GM18951 (cell line): Measurements from ENCODE around the gene MCTP1.

Experiments used
- POLR2A ChIP-seq: IDR thresholded peaks from 4 replicates; pipeline ENCODE4 v1.6.1; 2011; ENCODE audit warnings: mild to moderate bottlenecking; ENCODE audit not compliant: insufficient read length, insufficient read depth; ENCODE audit errors: extremely low read depth
- in situ Hi-C: fragments of 300-500 bp; cut with MboI; formaldehyde crosslinking; loops from one replicate; pipeline ENCODE4 v1.12.0; 2022; ENCODE audit warnings: low sequenced_read_pairs, mixed read lengths, inconsistent platforms; ENCODE audit not compliant: unreplicated experiment

The MCTP1 gene

GRCh38 chr5:95238560-95239325 is 46.2 kb downstream of the MCTP1 start:
- no peak for TF ChIP-seq POLR2A
- in situ Hi-C loops, result no loop called here

DNA sequence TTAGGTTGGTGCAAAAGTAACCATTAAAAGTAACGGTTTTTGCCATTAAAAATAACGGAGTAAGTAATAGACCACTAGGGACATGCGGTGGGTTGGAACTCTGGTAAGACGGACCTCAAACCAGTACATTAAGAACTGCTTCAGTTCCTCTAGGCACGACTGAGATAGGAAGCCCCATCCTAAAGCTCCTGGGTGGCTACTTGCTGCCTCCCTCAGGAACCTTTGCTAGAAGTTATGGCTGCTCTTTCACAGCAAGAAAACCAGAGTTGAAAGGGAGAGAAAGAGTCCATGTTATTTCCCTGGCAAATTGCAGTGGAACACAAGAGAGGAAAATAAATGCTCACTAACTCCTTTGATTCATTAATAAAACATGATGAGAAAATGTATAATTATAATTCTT is 47.6 kb downstream of the MCTP1 start:
- TF ChIP-seq POLR2A, result no peak
- in situ Hi-C loops, result no loop called here

GRCh38 chr5:95235439-95235982 is 49.4 kb downstream of the MCTP1 start:
- no peak for TF ChIP-seq POLR2A
- in situ Hi-C loops, result no loop called here

GRCh38 chr5:95229646-95230045 is 55.2 kb downstream of the MCTP1 start:
- TF ChIP-seq POLR2A, result no peak
- in situ Hi-C loops, result no loop called here

- TF ChIP-seq POLR2A, result no peak
- in situ Hi-C loops, result no loop called here
These were observed 60.0 kb downstream of the MCTP1 start for GRCh38 chr5:95224701-95225459.

GRCh38 chr5:95223566-95224258 is 61.2 kb downstream of the MCTP1 start:
- in situ Hi-C loops, result no loop called here
- TF ChIP-seq POLR2A, result no peak

- in situ Hi-C loops, result no loop called here
- no peak for TF ChIP-seq POLR2A
These were observed 62.1 kb downstream of the MCTP1 start for GRCh38 chr5:95222836-95223235.

- TF ChIP-seq POLR2A, result no peak
- in situ Hi-C loops, result no loop called here
These were observed 63.7 kb downstream of the MCTP1 start for GRCh38 chr5:95221234-95221633.

- no peak for TF ChIP-seq POLR2A
- in situ Hi-C loops, result no loop called here
These were observed 64.5 kb downstream of the MCTP1 start for GRCh38 chr5:95220381-95220780.

DNA sequence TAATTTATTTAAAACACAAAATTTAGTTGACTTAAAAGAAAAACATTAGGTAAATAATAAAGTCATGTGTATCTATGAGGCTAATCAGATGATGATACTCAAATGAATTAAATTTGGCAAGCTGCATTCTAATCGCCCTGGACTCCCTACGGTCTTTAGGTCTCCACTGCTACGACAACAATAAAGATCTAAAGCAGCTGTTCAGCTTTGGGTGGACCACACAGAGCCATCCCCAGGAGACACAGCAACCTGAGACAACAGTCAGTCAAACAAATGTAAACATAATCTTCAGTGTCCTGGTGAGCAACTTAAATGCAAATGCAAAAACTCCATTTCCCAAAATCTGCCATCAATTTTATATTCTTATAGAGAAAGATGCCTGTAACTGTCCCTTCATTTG is 65.5 kb downstream of the MCTP1 start:
- no peak for TF ChIP-seq POLR2A
- in situ Hi-C loops, result no loop called here

DNA sequence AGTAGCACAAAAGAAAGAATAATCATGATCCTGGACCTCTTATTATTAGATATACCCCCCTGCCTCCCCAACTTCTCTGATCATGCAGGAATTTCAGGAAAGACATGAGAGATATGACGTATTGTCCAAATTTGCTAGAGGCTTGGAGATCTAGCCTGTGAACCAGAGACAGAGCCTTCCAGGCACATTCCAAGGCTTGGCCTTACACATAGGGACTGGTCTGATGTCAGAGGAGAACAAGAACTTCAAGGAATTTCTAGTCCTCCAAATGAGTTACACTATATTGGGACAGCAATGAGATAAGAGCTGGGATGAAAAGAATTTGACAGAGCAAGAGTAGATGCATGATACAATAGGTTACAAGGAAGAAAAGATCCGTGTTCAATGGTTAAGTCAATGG is 67.0 kb downstream of the MCTP1 start:
- in situ Hi-C loops, result no loop called here
- no peak for TF ChIP-seq POLR2A

DNA sequence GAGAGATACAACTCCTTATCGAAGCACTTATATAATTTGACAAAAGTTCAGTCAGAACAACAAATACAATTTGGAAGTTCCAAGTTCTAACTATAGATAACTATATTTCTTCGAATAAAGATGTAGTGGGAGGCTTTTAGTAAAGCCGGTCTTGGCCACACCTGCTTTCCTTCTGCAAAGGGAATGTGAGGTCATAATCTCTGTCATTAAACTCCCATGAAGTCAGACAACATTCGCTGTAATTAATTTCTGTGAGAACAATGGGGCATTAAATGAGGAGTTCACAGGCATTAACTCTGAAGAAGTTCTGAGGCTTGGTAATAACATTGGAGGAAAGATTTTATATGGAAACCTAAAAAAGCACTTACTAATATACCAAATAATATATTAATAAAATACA is 67.5 kb downstream of the MCTP1 start:
- in situ Hi-C loops, result no loop called here
- TF ChIP-seq POLR2A, result no peak
